Fibroblast of mammary gland (primary cell): ENCODE measurements around the gene PFDN2.
A peak's percentile ranks its signal among the peaks of the same experiment; 100 is the strongest.

Experiments
- DNase-seq: peaks from one replicate; pipeline ENCODE4 v3.0.0-alpha.2; 2010; ENCODE audit warnings: low read depth
- H3K4me3 ChIP-seq: 2 replicates; pipeline ENCODE4 v1.5.1; 2011; ENCODE audit warnings: low read depth, mild to moderate bottlenecking, low read length, moderate library complexity; ENCODE audit not compliant: control insufficient read depth
- CTCF ChIP-seq: conservative IDR thresholded peaks from 2 replicates; pipeline ENCODE4 v1.5.1; 2011; ENCODE audit warnings: low read depth, low read length, inconsistent platforms; ENCODE audit not compliant: control insufficient read depth, insufficient read depth

The PFDN2 gene

GRCh38 chr1:161106431-161106830, 11.4 kb downstream of the PFDN2 start:
- peak; percentile 40 for DNase-seq
- no peak for TF ChIP-seq CTCF
- H3K4me3 ChIP-seq: no peak overlapping the region

DNA sequence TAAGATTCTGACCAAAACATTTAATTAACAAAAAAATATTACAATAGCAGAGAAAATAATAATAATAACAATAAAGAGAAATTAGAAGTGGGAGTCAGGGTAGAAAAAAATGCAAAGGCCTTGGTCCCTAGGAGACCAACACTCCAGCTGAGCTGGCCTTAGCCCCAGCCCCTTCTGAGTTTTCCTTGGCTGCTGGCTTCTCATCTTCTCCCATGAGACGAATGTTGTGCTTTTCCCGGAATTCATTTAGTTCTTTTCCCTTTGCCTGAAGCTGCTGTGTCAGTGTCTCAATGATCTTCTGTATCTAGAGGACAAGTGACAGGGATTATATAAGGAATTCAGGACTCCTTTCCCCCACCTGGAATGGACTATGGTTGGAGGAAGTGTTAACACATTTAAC, 17.3 kb downstream of the PFDN2 start:
- DNase-seq: no peak

DNA sequence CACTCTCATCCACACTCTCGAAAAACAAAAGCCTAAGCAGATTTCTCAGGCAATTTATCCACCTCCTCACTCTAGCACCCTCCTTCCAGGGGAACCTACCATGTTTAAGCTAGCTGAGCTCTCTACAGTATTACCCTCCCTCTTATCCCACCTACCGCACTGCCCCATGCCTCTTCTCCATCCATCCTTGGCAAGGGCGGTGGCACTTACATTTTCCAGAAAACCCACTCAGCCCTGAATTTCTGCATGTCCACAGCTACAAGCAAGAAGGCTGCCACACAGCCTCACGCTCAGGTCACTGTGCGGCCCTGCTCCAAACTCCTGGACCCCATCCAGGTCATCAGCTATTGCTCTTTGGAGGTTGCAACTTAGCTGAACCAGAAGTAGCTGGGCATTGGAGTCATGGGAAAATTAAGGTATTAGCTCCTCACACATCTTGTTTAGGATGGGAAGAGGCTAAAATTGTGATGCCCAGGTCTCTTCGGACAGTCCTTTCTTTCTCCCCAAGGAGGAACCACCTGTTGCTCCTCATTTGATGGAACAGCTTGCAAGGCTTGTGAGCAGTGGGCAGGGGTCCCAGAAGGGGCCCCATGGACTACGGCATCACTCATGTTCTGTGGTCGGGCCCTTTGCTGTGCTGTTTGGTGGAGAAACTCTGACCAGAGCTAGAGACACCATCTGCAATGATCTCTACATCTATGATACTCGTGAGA, 18.6 kb downstream of the PFDN2 start:
- no peak for DNase-seq
- no peak for TF ChIP-seq CTCF
- H3K4me3 ChIP-seq: no peak overlapping the region

More for the DNA sequence above, 17.3 kb downstream of the PFDN2 start:
- TF ChIP-seq CTCF: no peak
- no peak overlapping the region for H3K4me3 ChIP-seq

- peak; percentile 66 for DNase-seq
- TF ChIP-seq CTCF: no peak
- peak within 1 kb of the TSS; percentile 50 for H3K4me3 ChIP-seq
These were observed 19.4 kb downstream of the PFDN2 start, which contains the start of gene KLHDC9 for GRCh38 chr1:161098210-161099068. KLHDC9 (plus strand) TSS chr1:161098361; CDS start chr1:161098536, 175 bp downstream.

GRCh38 chr1:161096530-161096929, 21.3 kb downstream of the PFDN2 start:
- no peak for TF ChIP-seq CTCF

DNA sequence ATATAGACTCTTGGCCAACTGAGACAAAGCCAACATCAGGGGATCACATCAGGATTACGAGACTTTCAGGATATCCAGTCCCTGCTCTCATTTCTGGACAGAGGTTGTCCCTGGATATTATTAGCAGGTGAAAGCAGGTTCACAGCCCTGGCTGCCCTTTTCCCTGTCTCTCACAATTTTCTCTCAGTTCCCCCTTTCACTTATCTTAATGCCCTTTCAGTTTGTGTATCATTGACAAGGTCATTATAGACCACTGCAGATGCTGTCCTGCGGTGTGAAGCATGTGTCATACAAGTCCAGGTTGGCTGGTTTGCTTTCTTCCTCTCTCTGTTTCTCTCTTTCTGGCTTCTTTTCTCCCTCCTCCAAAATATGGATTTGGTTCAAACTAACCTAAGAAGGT, 21.8 kb downstream of the PFDN2 start:
- no peak overlapping the region for H3K4me3 ChIP-seq
- no peak for DNase-seq
- no peak for TF ChIP-seq CTCF

More at GRCh38 chr1:161096530-161096929, 21.3 kb downstream of the PFDN2 start:
- no peak overlapping the region for H3K4me3 ChIP-seq
- DNase-seq: peak; percentile 88
